GM23338 (cell line): ENCODE results near the gene THRA. TPM values are rescaled to one million over a fixed set of nuclear protein-coding genes. Genes with fewer than 3 reads are reported as not detected.
A peak's percentile ranks its signal among the peaks of the same experiment; 100 is the strongest.

Experiments used
- ATAC-seq: fragments of 200-7000 bp; cut with Tn5 transposase; 3 replicates; pipeline ENCODE4 v1.9.1; 2020
- DNase-seq: peaks from one replicate; pipeline ENCODE4 v3.0.0-alpha.2; 2015; ENCODE audit warnings: low spot score
- H2AFZ ChIP-seq: fragments of 200-600 bp; sonication (generic); 2 replicates; pipeline ENCODE4 v1.8.0; 2016; ENCODE audit warnings: antibody characterized with exemption, mild to moderate bottlenecking, moderate library complexity
- H3F3A ChIP-seq: fragments of 200-600 bp; sonication (generic); replicated peaks from 2 replicates; pipeline ENCODE4 v1.8.0; 2017; ENCODE audit warnings: antibody characterized with exemption, mixed run types, low read depth
- H3K27ac ChIP-seq: fragments of 200-600 bp; sonication (generic); 2 replicates; pipeline ENCODE4 v1.6.1; 2016; ENCODE audit warnings: low read depth
- H3K27me3 ChIP-seq: fragments of 200-600 bp; sonication (generic); 2 replicates; pipeline ENCODE4 v1.8.0; 2016; ENCODE audit warnings: mild to moderate bottlenecking, mixed run types, moderate library complexity; ENCODE audit not compliant: insufficient read depth
- H3K36me3 ChIP-seq: fragments of 200-600 bp; sonication (generic); 2 replicates; pipeline ENCODE4 v1.8.0; 2016; ENCODE audit warnings: mild to moderate bottlenecking; ENCODE audit not compliant: insufficient read depth
- H3K4me1 ChIP-seq: fragments of 200-600 bp; sonication (generic); 2 replicates; pipeline ENCODE4 v1.8.0; 2016; ENCODE audit warnings: mild to moderate bottlenecking, moderate library complexity; ENCODE audit not compliant: insufficient read depth
- H3K4me2 ChIP-seq: fragments of 200-600 bp; sonication (generic); 2 replicates; pipeline ENCODE4 v1.7.1; 2017; ENCODE audit warnings: mixed run types
- H3K4me3 ChIP-seq: fragments of 200-600 bp; sonication (generic); 2 replicates; pipeline ENCODE4 v1.6.1; 2016; ENCODE audit warnings: mixed run types
- H3K79me2 ChIP-seq: fragments of 200-600 bp; sonication (generic); replicated peaks from 2 replicates; pipeline ENCODE4 v1.8.0; 2017; ENCODE audit warnings: mild to moderate bottlenecking; ENCODE audit not compliant: insufficient read depth
- H3K9me2 ChIP-seq: fragments of 200-600 bp; sonication (generic); 2 replicates; pipeline ENCODE4 v1.8.0; 2017; ENCODE audit not compliant: insufficient read depth
- H4K20me1 ChIP-seq: fragments of 200-600 bp; sonication (generic); replicated peaks from 2 replicates; pipeline ENCODE4 v1.8.0; 2017; ENCODE audit warnings: mild to moderate bottlenecking; ENCODE audit not compliant: insufficient read depth
- H3K27ac Mint-ChIP-seq: 2 replicates; pipeline ENCODE4 v1.8.0; 2020; ENCODE audit warnings: inconsistent platforms, mild to moderate bottlenecking, moderate library complexity, mixed read lengths
- H3K27me3 Mint-ChIP-seq: 3 replicates; pipeline ENCODE4 v1.8.0; 2022; ENCODE audit warnings: low read depth, mild to moderate bottlenecking, moderate library complexity, mixed read lengths, inconsistent platforms; ENCODE audit not compliant: insufficient read depth, poor library complexity
- H3K36me3 Mint-ChIP-seq: 3 replicates; pipeline ENCODE4 v1.8.0; 2021; ENCODE audit warnings: low read depth, mild to moderate bottlenecking, inconsistent platforms, moderate library complexity, mixed read lengths
- H3K4me1 Mint-ChIP-seq: 3 replicates; pipeline ENCODE4 v1.8.0; 2020; ENCODE audit warnings: mild to moderate bottlenecking, inconsistent platforms, mixed read lengths
- H3K4me3 Mint-ChIP-seq: 3 replicates; pipeline ENCODE4 v1.8.0; 2021; ENCODE audit warnings: moderate library complexity, mild to moderate bottlenecking, inconsistent platforms, mixed read lengths
- H3K9me3 Mint-ChIP-seq: 3 replicates; pipeline ENCODE4 v1.8.0; 2020; ENCODE audit warnings: moderate library complexity, mild to moderate bottlenecking, inconsistent platforms, mixed read lengths
- CTCF ChIP-seq, 2 experiments: fragments of 200-600 bp in 1 of 2; sonication (generic) in 1 of 2; conservative IDR thresholded peaks; 2 replicates each; pipeline versions ENCODE4 v1.5.1 to v1.6.1; 2016 to 2017; ENCODE audit warnings: antibody characterized with exemption in 2 of 2, low read depth in 2 of 2, mild to moderate bottlenecking in 2 of 2, moderate library complexity in 1 of 2
- ETS1 ChIP-seq: IDR thresholded peaks from 2 replicates; pipeline ENCODE4 v1.6.1; 2016; ENCODE audit warnings: antibody characterized with exemption
- EZH2 ChIP-seq: fragments of 200-600 bp; sonication (generic); IDR thresholded peaks from one replicate; pipeline ENCODE4 v1.8.0; 2017; ENCODE audit warnings: antibody characterized with exemption, mild to moderate bottlenecking, low read depth; ENCODE audit not compliant: unreplicated experiment
- EZH2phosphoT487 ChIP-seq: fragments of 200-600 bp; sonication (generic); IDR thresholded peaks from one replicate; pipeline ENCODE4 v1.8.1; 2018; ENCODE audit warnings: antibody characterized with exemption; ENCODE audit not compliant: unreplicated experiment
- JUNB ChIP-seq: IDR thresholded peaks from one replicate; pipeline ENCODE4 v1.6.1; 2016; ENCODE audit warnings: antibody characterized with exemption; ENCODE audit not compliant: unreplicated experiment
- NANOG ChIP-seq: IDR thresholded peaks from 2 replicates; pipeline ENCODE4 v1.6.1; 2016; ENCODE audit warnings: antibody characterized with exemption, borderline replicate concordance
- POLR2AphosphoS5 ChIP-seq: IDR thresholded peaks from 2 replicates; pipeline ENCODE4 v1.6.1; 2016; ENCODE audit warnings: antibody characterized with exemption, low read depth
- STAT1 ChIP-seq: IDR thresholded peaks from one replicate; pipeline ENCODE4 v1.6.1; 2016; ENCODE audit warnings: antibody characterized with exemption; ENCODE audit not compliant: unreplicated experiment
- ZNF114 ChIP-seq: fragments of 250-450 bp; sonication (Bioruptor Pico); IDR thresholded peaks from 2 replicates; pipeline ENCODE4 v1.5.0; 2020; ENCODE audit warnings: mild to moderate bottlenecking, moderate library complexity
- ZNF331 ChIP-seq: fragments of 250-450 bp; sonication (Bioruptor Pico); IDR thresholded peaks from 2 replicates; pipeline ENCODE4 v1.5.0; 2020; ENCODE audit warnings: low read depth, mild to moderate bottlenecking, moderate library complexity
- ZNF462 ChIP-seq: fragments of 250-450 bp; sonication (Bioruptor Pico); IDR thresholded peaks from 2 replicates; pipeline ENCODE4 v1.5.0; 2020; ENCODE audit warnings: mild to moderate bottlenecking, moderate library complexity
- polyA plus RNA-seq: library from polyadenylated mRNA; unstranded; fragments of >200 nt; fragmentation: Nextera tagmentation; extraction: Ambion mirVana; gene quantifications from 2 replicates; pipeline ENCODE4 v1.2.1, GENCODE V29; 2016
- total RNA-seq: library from RNA; depleted of rRNA; stranded (reverse); fragments of >200 nt; shearing (Covaris generic); gene quantifications from 2 replicates; pipeline ENCODE4 v1.2.3, GENCODE V29; 2014

The THRA gene
- total and polyA plus RNA-seq, 2 experiments from 2014 or later, result 3.4 to 10.5 TPM

GRCh38 chr17:40103688-40104087 is 40.9 kb downstream of the THRA start:
- Mint-ChIP-seq H3K4me3 (no peak overlapping the region), H3K27ac (peak overlapping the region; percentile 77; the same call in 1 of the 2 replicates), H3K36me3 (peaks cover 1% of the 10 kb centered on the region; the same call in 2 of the 3 replicates), H3K27me3 (peaks cover 76% of the 10 kb centered on the region), H3K4me1 (peaks cover 80% of the 10 kb centered on the region), H3K9me3 (peaks cover 9% of the 10 kb centered on the region; the same call in 2 of the 3 replicates)
- no peaks in the 10 kb centered on the region for H4K20me1 ChIP-seq
- H3K4me2 ChIP-seq, result peak overlapping the region; percentile 11; the same call in 1 of the 2 replicates
- H3K4me1 ChIP-seq, result peaks cover 62% of the 10 kb centered on the region
- no peak overlapping the region for H3K4me3 ChIP-seq
- no peaks in the 10 kb centered on the region for H3K79me2 ChIP-seq
- H3K9me2 ChIP-seq, result peaks cover 8% of the 10 kb centered on the region; the same call in 1 of the 2 replicates
- H3K27me3 ChIP-seq, result peaks cover 47% of the 10 kb centered on the region
- peaks cover 14% of the 10 kb centered on the region; the same call in 1 of the 2 replicates for H3F3A ChIP-seq
- DNase-seq (no peak), ATAC-seq (no peak)
- H3K27ac ChIP-seq, result no peak overlapping the region
- no peak for TF ChIP-seq ZNF331 (CRISPR knock-in tag)
- no peak for TF ChIP-seq EZH2
- no peaks in the 10 kb centered on the region for H3K36me3 ChIP-seq
- peak overlapping the region; percentile 70; the same call in 1 of the 2 replicates for H2AFZ ChIP-seq

- Histone ChIP-seq H3K36me3 (no peaks in the 10 kb centered on the region), H3K27me3 (peaks cover 41% of the 10 kb centered on the region), H3K4me1 (peaks cover 68% of the 10 kb centered on the region), H3K4me3 (0 out of 2 replicates have a peak overlapping the region, but pooled peaks have one; percentile 17), H3K27ac (no peak overlapping the region), H3K4me2 (peak overlapping the region; percentile 31; the same call in 1 of the 2 replicates), H3F3A (peaks cover 10% of the 10 kb centered on the region; the same call in 1 of the 2 replicates), H3K79me2 (no peaks in the 10 kb centered on the region), H3K9me2 (peaks cover 7% of the 10 kb centered on the region; the same call in 1 of the 2 replicates), H4K20me1 (no peaks in the 10 kb centered on the region), H2AFZ (no peak overlapping the region)
- no peak overlapping the region for H3K27ac Mint-ChIP-seq
- no peaks in the 10 kb centered on the region; the same call in 2 of the 3 replicates for H3K36me3 Mint-ChIP-seq
- DNase-seq (peak; percentile 32), ATAC-seq (no peak)
- peaks cover 66% of the 10 kb centered on the region for H3K27me3 Mint-ChIP-seq
- peak overlapping the region; percentile 11; the same call in 1 of the 3 replicates for H3K4me3 Mint-ChIP-seq
- H3K9me3 Mint-ChIP-seq, result peaks cover 3% of the 10 kb centered on the region; the same call in 2 of the 3 replicates
- H3K4me1 Mint-ChIP-seq, result peaks cover 79% of the 10 kb centered on the region
- TF ChIP-seq POLR2AphosphoS5 (no peak), NANOG (no peak), CTCF (conservative IDR thresholded peaks at IDR 0.05; ENCODE audit: low read depth in 2 of 2) (no peak), JUNB (no peak), ZNF114 (no peak), ZNF462 (no peak), EZH2phosphoT487 (no peak), ETS1 (no peak), EZH2 (no peak), STAT1 (no peak), ZNF331 (CRISPR knock-in tag) (no peak)
Measured at GRCh38 chr17:40104594-40105486, 42.1 kb downstream of the THRA start.
